ENCODE measurements around the gene ANKRD30B.
"Not testable (repeated sequence)": the region's sequence is repeated elsewhere in the genome, so short reads cannot be mapped to it uniquely, and the experiment has no call there.

Gene ANKRD30B

DNA sequence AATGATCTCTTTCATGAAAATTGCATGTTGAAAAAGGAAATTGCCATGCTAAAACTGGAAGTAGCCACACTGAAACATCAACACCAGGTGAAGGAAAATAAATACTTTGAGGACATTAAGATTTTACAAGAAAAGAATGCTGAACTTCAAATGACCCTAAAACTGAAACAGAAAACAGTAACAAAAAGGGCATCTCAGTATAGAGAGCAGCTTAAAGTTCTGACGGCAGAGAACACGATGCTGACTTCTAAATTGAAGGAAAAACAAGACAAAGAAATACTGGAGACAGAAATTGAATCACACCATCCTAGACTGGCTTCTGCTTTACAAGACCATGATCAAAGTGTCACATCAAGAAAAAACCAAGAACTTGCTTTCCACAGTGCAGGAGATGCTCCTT lies 103.6 kb downstream of the ANKRD30B start:
- not testable (repeated sequence) for DNase-seq (ENCODE audit: low spot score)

DNA sequence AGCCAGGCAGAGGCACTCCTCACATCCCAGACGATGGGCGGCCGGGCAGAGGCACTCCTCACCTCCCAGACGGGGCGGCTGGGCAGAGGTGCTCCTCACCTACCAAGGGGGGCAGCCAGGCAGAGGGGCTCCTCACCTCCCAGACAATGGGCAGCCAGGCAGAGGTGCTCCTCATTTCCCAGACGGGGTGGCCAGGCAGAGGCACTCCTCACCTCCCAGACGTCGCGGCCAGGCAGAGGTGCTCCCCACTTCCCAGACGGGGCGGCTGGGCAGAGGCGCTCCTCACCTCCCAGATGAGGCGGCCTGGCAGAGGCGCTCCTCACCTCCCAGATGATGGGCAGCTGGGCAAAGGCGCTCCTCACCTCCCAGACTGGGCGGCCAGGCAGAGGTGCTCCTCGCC lies 107.7 kb downstream of the ANKRD30B start:
- DNase-seq (ENCODE audit: low spot score), result not testable (repeated sequence)

GRCh38 chr18:14856256-14856655 lies 108.3 kb downstream of the ANKRD30B start:
- not testable (repeated sequence) for DNase-seq (ENCODE audit: low spot score)

GRCh38 chr18:14858514-14858913 lies 110.5 kb downstream of the ANKRD30B start:
- DNase-seq (ENCODE audit: low spot score), result not testable (repeated sequence)

- not testable (repeated sequence) for DNase-seq (ENCODE audit: low spot score)
Observed at GRCh38 chr18:14859995-14860394, 112.0 kb downstream of the ANKRD30B start.

- not testable (repeated sequence) for DNase-seq (ENCODE audit: low spot score)
Observed at GRCh38 chr18:14866426-14866825, 118.5 kb downstream of the ANKRD30B start.

DNA sequence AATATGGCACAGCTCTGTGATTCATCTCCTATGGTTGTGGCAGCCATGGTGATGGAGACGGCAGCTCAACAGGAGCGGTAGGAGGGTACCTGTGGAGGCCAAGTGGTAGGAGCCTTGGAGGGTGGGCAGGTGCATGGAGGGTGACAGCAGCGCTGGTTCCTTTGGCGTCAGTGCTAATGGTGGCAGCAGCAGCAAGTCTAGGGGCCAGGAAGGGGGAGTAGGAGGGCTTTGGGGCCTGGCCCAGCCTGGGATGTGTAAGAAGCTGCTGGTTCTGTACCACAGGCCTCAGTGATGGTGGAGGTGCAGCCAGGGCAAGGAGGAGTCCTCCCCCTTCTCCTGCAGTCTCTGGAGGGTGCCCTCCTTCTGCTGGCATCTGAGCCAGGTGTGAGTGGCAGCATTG lies 120.0 kb downstream of the ANKRD30B start:
- DNase-seq (ENCODE audit: low spot score), result not testable (repeated sequence)

DNA sequence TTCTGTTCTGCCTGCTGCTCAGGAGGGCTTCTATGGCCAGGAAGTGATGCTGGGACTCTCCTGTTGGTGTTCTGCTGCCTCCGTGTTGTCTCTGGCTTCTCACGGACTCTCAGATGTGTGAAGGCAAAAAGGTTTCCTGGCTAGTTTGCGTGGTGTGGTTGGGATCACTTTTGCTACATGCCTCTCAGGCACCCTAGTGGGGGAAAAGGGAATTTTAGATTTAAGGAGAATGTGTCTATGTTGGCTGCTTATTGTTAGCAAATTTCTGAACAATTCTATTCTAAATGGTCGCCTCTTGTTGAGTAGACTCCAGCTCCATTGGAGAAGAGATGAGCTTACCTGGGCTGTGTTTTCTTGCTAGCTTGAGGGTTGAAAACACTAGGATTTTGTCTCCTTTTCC lies 120.9 kb downstream of the ANKRD30B start:
- DNase-seq (ENCODE audit: low spot score), result not testable (repeated sequence)

DNA sequence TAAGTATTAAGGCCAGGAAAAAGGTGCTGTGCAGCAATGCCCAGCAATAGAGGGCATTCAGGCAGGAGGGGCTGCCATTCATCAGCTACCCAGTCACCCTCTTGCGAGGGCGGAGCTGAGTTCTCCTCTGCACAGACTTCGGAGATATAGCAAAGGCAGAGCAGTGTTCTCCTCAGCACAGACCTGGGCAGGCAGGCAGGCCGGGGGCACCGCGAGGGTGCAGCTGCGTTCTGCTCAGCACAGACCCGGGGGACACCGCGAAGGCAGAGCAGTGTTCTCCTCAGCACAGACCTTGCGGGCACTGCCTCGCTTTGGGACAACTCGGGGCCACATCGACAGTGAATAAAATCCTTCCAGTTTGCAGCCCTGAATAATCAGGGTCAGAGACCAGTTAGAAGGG lies 130.9 kb downstream of the ANKRD30B start:
- not testable (repeated sequence) for DNase-seq (ENCODE audit: low spot score)

GRCh38 chr18:14900435-14900834 lies 152.5 kb downstream of the ANKRD30B start:
- no peak for DNase-seq (ENCODE audit: low spot score)

Data from kidney tubule cell (primary cell).